Stimulated activated CD8-positive, alpha-beta memory T cell treated with anti-CD3 and anti-CD28 coated beads, Interleukin-15, amount 100 ng/mL, for 48 hours (primary cell): ENCODE measurements around the gene ZFYVE28.

Source experiments
- DNase-seq, 2 donors: peaks; one replicate each; pipeline ENCODE4 v3.0.0-alpha.2; 2020; ENCODE audit warnings: low read depth in 2 of 2

Gene ZFYVE28

GRCh38 chr4:2368746-2369437 is 49.6 kb downstream of the ZFYVE28 start:
- DNase-seq = no peak

- DNase-seq = no peak
These were observed 50.8 kb downstream of the ZFYVE28 start for GRCh38 chr4:2367626-2368025.

- no peak for DNase-seq
These were observed 51.9 kb downstream of the ZFYVE28 start for GRCh38 chr4:2366252-2367192.

GRCh38 chr4:2365913-2366210 is 52.6 kb downstream of the ZFYVE28 start:
- no peak for DNase-seq

GRCh38 chr4:2365054-2365912 is 53.2 kb downstream of the ZFYVE28 start:
- DNase-seq = no peak

- DNase-seq = peak; percentile 21 to 50
These were observed 53.8 kb downstream of the ZFYVE28 start for GRCh38 chr4:2364654-2365053.

GRCh38 chr4:2363951-2364653 is 54.3 kb downstream of the ZFYVE28 start:
- no peak for DNase-seq

- DNase-seq = no peak
These were observed 55.3 kb downstream of the ZFYVE28 start for GRCh38 chr4:2363056-2363721.

GRCh38 chr4:2362266-2363055 is 56.0 kb downstream of the ZFYVE28 start:
- no peak for DNase-seq

- DNase-seq = no peak
These were observed 56.8 kb downstream of the ZFYVE28 start for GRCh38 chr4:2361366-2362265.

GRCh38 chr4:2360396-2360730 is 58.1 kb downstream of the ZFYVE28 start:
- no peak for DNase-seq

GRCh38 chr4:2359591-2360395 is 58.7 kb downstream of the ZFYVE28 start:
- DNase-seq = no peak

GRCh38 chr4:2357821-2358745 is 60.4 kb downstream of the ZFYVE28 start:
- DNase-seq = no peak

GRCh38 chr4:2356123-2357069 is 62.0 kb downstream of the ZFYVE28 start:
- no peak for DNase-seq

GRCh38 chr4:2354760-2355159 is 63.7 kb downstream of the ZFYVE28 start:
- DNase-seq = peak; percentile 13 to 26

GRCh38 chr4:2354118-2354517 is 64.3 kb downstream of the ZFYVE28 start:
- DNase-seq = no peak
